NK-92 (cell line): ENCODE measurements around the gene DRG1.
"Not testable (repeated sequence)": the region's sequence is repeated elsewhere in the genome, so short reads cannot be mapped to it uniquely, and the experiment has no call there.

Experiments used
- DNase-seq: peaks from one replicate; lab custom pipeline; 2025; ENCODE audit not compliant: unreplicated experiment; lab: John Stamatoyannopoulos, UW

The DRG1 gene

DNA sequence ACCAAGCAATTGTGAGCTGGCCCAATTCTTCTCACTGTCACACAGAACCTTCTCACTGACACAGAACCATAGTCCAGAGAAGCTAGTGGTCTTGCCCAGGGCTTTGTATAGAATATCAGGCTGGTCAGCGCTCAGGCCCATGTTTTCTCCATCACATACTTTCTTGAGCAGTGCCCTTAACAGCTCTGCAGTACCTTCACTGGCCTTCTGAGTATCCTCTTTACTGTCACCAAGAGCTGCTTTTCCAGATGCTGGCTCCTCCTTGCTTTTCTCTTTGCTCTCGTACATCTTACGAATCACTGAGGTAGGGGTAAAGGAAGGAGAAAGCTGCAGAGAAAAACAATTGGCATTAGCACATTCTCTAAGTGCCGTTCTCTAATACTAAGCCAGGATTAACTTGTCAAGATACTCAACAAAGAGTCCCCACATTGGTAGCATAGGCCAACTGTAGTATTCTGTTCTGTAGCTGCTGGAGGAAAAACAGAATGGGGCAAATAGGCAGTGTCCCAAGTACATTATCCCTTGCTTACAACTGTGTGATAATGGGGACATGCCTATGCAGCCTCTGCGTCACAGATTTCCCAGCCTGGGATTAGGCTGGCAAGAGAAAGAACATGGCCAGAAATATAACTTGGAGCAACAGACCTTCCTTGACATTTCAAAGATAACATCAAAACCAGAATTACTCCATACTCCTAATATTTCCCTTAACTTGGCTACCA is 43.5 kb downstream of the DRG1 start:
- no peak for DNase-seq

DNA sequence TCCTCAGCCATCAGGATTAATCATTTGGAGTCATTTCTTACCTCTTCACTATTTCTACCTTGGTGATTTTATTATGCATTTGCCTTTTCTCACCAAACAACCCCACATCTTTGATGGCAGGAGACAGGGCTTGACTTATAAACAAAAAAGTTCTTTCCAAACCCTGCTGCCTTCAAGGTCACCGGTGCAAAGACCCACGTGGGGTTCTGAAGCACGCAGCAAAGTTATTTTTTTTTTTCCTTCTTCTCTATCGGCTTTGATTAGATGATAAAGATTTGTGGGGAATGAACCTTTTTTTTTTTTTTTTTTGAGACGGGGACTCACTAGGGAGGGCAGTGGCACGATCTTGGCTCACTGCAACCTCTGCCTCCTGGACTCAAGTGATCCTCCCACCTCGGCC is 44.1 kb downstream of the DRG1 start:
- DNase-seq: no peak

DNA sequence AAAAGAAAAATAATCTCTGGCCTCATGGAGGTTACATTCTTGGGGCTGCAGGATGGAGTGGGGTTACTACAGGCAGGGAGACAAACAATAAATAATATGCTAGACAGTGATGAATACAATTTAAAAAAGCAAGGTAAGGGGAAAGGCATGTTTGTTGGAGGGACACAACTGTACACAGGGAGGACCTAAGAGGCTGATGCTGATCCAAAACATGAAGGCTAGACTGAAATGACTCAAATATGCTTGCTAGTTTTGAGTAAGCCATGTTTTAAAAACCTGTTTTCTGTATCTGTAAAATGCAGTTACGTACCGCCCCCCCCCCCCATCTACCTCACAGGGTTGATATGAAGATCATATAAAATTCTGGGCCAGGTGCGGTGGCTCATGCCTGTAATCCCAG is 46.2 kb downstream of the DRG1 start:
- no peak for DNase-seq

DNA sequence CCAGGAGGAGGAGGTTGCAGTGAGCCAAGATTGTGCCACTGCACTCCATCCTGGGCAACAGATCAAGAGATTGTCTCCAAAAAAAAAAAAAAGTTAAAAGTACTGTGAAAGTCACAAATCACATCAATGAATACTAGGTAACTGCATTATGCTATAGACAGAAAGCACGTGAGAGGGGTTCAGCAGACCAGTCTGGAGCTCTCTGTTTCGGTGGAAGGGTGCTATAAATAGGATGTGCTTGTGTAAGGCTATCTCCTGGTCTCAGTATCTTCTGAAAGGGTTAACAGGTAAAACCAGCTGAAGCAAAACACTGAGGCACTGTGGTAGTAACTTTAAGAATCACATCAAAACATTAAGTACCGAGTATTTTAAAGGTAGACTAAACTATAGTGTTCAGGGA is 46.8 kb downstream of the DRG1 start:
- no peak for DNase-seq

DNA sequence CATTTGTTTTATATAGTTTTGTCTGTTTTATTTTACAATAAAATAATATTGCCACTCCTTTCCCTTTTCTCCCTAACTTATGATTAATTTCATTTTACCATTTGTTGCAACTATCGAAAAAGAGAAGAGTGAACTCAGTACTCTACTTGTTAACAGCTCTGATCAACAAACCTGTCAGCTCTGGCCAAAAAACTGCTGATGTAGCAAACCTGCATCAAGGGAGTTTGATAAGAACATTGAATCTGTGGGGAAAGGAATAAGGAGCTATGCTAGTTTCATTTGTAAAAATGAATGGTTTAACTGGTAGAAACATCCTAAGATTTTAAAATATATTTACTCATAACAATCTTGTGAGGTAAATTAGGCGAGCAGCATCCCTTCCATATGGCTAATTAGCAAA is 47.4 kb downstream of the DRG1 start:
- no peak for DNase-seq

DNA sequence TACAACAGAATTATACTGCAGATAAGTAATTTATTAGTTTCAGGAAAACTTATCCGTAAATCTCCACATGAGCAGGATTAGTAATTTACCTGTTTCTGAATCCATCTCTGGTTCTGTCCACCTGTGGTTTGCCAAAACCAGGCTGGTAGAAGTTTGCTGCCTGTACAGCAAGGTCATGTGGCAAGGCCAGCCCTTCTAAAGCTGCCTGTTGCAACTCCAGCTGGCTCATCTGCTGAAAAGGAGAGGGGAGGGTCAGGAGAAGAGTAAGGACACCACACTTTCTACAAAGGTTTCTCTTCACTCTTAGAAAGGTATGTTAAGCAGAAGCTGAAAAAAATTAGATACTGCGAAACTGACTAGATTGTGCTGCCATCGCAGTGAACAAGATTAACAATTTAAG is 47.9 kb downstream of the DRG1 start:
- DNase-seq: no peak

DNA sequence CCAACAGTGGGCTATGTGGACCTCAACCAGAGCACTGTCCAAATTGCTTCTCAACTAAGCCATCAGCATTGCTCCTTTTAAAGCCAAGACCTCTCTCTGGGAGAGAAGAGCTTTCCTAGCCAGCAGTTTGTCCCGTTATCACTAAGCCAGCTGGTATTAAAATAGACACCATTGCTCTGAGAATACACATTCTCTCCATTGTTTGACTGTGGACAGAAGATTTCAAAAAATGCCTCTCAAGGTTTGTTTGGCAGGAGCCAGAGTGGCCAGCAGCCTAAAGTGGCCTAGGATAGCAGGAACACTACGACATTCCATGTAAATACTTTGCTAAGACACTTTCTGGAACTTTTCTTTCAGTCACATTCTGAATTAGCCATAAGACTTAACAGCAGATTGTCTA is 49.0 kb downstream of the DRG1 start:
- DNase-seq: no peak

DNA sequence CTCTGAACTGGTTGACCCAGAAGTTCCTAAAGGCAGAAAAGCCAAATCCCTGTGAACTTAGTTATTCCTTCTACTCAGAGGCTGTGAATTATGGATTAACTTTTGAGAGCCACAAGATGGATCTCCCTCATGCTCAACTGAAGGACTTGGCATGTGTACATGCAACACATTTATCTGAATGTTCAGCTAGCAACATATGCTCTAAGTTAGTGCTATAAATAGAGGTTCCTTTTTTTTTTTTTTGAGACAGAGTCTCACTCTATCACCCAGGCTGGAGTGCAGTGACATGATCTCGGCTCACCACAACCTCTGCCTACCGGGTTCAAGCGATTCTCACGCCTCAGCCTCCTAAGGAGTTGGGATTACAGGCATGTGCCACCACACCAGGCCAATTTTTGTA is 50.1 kb downstream of the DRG1 start:
- no peak for DNase-seq

DNA sequence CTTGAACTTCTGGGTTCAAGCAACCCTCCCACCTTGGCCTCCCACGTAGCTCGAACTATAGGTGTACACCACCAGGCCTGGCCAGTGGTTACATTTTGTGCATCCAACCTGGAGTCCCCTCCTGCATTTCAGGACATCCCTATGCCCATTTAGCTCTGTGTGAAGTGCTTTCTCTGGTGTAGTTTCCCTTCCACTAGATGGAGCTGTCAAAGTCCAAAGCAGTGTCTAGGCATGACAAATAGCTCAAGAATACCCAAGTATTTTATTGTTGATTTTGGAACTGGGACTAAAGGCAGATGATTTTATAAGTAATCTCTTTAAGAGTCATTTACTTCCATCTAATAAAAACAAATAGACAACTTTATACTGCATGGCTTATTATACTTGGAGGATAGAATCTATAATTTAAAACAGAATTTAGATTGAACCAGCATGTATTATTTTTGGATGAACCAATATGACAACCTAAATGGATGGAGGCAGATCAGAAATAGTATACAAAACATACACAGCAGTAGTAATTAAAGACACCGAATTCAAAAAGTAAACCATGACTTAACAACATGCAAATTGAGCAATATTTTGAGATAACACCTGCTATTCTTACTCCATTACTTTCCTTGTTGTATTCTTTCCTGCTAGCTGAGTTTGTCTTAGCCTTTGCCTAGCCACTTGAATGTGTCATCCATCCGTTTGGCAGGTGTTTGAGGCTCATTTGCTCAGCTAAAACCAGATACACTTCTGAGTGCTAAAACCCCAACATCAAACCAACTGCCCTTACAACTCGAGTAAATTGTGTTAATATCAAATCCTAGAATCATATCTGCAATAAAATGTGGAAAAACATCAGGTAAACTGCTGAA is 52.5 kb downstream of the DRG1 start:
- DNase-seq: no peak

DNA sequence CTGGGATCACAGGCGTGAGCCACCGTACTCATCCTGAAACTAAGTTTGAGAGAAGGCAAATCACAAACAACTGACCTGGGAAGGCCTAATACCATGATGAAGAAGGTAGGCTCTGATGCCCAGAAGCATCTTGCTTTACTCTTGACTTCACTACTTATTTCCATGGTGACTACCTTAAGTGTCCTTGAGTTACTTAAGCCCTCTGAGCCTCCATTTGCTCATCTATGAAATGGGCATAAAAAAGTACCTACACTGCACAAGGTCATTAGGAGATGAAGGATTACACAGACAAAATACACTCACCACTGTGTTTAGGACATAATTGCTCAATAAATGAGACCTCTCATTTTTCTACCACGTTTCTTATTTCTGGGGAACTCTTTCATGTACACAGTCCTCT is 62.3 kb downstream of the DRG1 start:
- DNase-seq: no peak

DNA sequence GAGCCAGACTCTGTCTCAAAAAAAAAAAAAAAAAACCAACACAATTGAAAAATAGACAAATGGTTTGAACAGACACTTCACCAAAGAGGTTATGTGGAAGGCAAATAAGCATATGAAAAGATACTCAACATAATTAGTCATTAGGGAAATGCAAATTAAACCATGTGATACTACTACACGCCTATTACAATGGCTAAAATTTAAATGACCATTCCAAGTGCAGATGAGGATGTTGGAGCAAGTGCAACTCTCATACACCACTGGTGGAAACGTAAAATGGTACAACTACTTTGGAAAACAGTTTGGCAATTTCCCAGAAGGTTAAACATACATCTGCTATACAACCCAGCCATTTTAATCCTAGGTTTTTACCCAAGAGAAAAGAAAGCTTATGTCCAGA is 65.9 kb downstream of the DRG1 start:
- DNase-seq: no peak

DNA sequence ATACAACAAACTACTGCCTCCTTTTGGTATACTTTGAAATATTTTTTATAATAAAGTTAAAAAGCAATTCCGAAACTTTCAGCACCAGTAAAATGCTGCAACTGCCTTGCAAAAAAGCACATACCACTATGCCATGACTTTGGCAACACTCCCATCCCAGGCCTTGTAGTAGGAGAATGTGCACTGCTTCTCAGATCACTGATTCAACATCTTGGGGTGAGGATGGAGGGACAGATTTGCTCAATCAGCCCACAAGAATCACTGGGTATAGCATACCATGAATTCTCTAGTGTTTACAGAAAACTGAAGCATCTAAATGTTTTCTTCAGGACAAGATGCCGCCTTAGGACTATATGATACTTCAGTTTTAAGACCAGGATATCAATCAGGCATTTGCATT is 75.3 kb downstream of the DRG1 start:
- no peak for DNase-seq

DNA sequence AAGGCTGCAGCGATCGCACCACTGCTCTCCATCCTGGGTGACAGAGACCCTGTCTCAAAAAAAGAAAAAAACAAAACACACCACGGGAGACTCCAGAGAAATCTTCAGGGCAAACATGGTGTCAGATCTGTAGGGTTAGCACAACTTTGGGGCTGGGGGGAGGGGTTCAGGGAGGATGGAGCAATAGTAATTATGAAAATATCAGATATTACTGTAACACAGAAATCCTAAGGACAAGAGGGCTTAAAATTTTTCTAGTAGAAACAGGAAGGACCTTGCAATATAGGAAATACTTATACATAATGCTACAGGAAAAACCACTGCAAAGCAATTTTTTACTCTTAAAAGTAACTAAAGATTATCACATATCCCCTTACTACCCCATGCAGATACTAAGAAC is 76.4 kb downstream of the DRG1 start:
- DNase-seq: no peak

DNA sequence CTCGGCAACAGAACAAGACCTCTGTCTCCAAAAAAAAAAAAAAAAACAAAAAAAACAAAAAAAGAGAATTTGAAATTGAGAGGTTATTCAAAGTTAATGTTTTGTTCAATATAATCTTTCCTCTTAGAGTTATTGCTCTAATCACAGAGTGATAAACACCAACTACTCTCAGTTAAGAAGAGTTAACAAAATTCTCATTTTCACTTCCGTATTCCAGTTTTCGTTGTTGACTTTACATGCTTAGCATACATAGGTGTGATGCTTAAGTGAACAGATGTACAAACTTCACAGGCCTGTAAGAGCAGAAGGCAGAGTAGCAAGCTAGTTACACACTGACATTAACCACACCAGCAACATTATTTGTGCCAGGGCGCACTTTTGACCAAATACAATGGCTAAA is 77.9 kb downstream of the DRG1 start:
- no peak for DNase-seq

DNA sequence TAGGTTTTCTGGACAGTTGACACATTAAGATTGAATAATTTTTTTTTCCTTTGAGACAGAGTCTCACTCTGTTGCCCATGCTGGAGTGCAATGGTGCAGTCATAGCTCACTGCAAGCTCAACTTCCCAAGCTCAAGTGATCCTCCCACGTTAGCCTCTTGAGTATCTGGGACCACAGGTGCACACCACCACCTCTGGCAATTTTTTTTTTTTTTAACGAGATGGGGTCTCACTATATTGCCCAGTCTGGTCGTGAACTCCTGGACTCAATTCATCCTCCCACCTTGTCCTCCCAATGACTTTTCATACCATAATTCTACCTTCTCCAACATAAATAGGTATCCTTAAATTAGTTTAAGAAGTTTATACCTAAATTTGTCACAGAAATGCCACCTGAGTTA is 81.7 kb downstream of the DRG1 start:
- no peak for DNase-seq

DNA sequence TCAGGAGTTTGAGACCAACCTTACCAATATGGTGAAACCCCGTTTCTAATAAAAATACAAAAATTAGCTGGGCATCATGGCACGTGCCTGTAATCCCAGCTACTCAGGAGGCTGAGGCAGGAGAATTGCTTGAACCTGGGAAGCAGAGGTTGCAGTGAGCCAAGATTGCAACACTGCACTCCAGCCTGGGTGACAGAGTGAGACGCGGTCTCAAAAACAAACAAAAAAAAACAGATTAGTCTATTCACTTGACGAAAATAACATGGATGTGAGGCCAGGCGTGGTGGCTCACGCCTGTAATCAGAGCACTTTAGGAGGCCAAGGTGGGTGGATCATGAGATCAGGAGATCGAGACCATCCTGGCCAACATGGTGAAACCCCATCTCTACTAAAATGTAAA is 83.1 kb downstream of the DRG1 start:
- DNase-seq: not testable (repeated sequence)
